Measurements from ENCODE around the gene HNRNPUL2. TPM values are rescaled to one million over a fixed set of nuclear protein-coding genes. Genes with fewer than 3 reads are reported as not detected.
A peak's percentile ranks its signal among the peaks of the same experiment; 100 is the strongest.

HNRNPUL2 gene
- total and polyA plus RNA-seq, 9 of the 15 experiments (the other 6 are each of a cell fraction or from before 2014, with no cell fraction given) = 0.89 to 44.3 (median 15.2) TPM

GRCh38 chr11:62724171-62724570, 3.1 kb downstream of the HNRNPUL2 start:
- no TSS peak for BruUV-seq (replicated peaks)
- TF ChIP-seq NFATC3 (IDR thresholded peaks at IDR 0.05) = no peak
- TF ChIP-seq POLR2H (tag; IDR thresholded peaks at IDR 0.05; ENCODE audit: low read depth) = no peak
- TF ChIP-seq ZBTB40 (IDR thresholded peaks at IDR 0.05) = no peak
- no peak for TF ChIP-seq ZBTB40 (CRISPR knock-in tag; IDR thresholded peaks at IDR 0.05)
- no peak for TF ChIP-seq ZNF444 (CRISPR knock-in tag; IDR thresholded peaks at IDR 0.05)
- no peak for TF ChIP-seq GATA2 (CRISPR knock-in tag; IDR thresholded peaks at IDR 0.05)
- DNase-seq (ENCODE audit: extremely low read depth in 1 of 4, low spot score in 3 of 4) = no peak
- Histone ChIP-seq H3K9me1 (ENCODE audit: control insufficient read depth, insufficient read depth, low read length) (no peaks in the 10 kb centered on the region), H3K27me3 (ENCODE audit: control insufficient read depth in 2 of 2, insufficient read depth in 2 of 2, low read length in 2 of 2) (no peaks in the 10 kb centered on the region), H3K4me3 (no peak overlapping the region), H3K27ac (ENCODE audit: extremely low read depth, low read depth, low read length) (no peak overlapping the region), H3K4me1 (replicated peaks in 1 of 2; ENCODE audit: control insufficient read depth in 2 of 2, insufficient read depth in 2 of 2, low read length in 2 of 2) (peaks cover 9 to 14% of the 10 kb centered on the region in 2 experiments; a peak in 4 of 5 replicates), H3K9ac (ENCODE audit: insufficient read depth in 1 of 2, low read depth in 2 of 2, low read length in 2 of 2) (peak overlapping the region; percentile 75 to 98; a peak in 2 of 4 replicates), H3K9me3 (replicated peaks; ENCODE audit: control insufficient read depth, insufficient read depth, low read depth, low read length) (no peaks in the 10 kb centered on the region), H3K4me2 (ENCODE audit: insufficient read depth, low read length) (peak overlapping the region; percentile 8; the same call in 1 of the 2 replicates), H2AFZ (ENCODE audit: low read depth, low read length) (no peak overlapping the region), H3K79me2 (ENCODE audit: control insufficient read depth, insufficient read depth, low read length) (peaks cover 81% of the 10 kb centered on the region), H3K36me3 (ENCODE audit: control insufficient read depth, insufficient read depth, low read length) (peaks cover 68% of the 10 kb centered on the region), H4K20me1 (replicated peaks; ENCODE audit: control insufficient read depth, insufficient read depth, low read length) (peaks cover 6% of the 10 kb centered on the region; the same call in 1 of the 2 replicates)
- FAIRE-seq = no peak
- CTCF ChIA-PET (ENCODE audit: low intra/inter-chr PET ratio) = interaction anchor here (0.6 kb wide), 1 partner anchor 15 kb away, joined by 4 read pairs; no protein-coding TSS in a partner anchor
- in situ Hi-C loops (cut with MboI) (no loop called here), intact Hi-C loops (cut with micrococcal nuclease) (loop anchor here (10.0 kb wide), 1 partner anchor 121 kb away; no protein-coding TSS in a partner anchor)
- WGBS (ENCODE audit: insufficient coverage, low coverage, missing lambda C conversion rate) = 82% methylated on average over 8 of the region's 8 CpGs
- POLR2A ChIA-PET = interaction anchor here (0.6 to 2.3 kb wide), 11 partner anchors 9 to 151 kb away, joined by 3 to 6 read pairs (median 3); partner anchors contain the start of genes GANAB, GNG3 and STX5
- no peak for ATAC-seq
